Ovary (tissue), 3 donors: ENCODE data around the gene DDI2.

Source experiments
- POLR2A ChIP-seq: fragments of 450-650 bp; IDR thresholded peaks from one replicate; pipeline ENCODE4 v1.6.1; 2017; ENCODE audit warnings: antibody characterized with exemption, mild to moderate bottlenecking, moderate library complexity
- TF ChIP-seq, protein P1 (sequence below), 3 donors: fragments of 450-650 bp in 2 of 3; fragments of 200-600 bp in 1 of 3; IDR thresholded peaks; one replicate each; pipeline versions ENCODE4 v1.5.1 to v1.8.0; 2016 to 2022; ENCODE audit warnings: antibody characterized with exemption in 3 of 3, mild to moderate bottlenecking in 1 of 3
- donor health status: DM: no; HTN: no; CAD: no.

DNA sequence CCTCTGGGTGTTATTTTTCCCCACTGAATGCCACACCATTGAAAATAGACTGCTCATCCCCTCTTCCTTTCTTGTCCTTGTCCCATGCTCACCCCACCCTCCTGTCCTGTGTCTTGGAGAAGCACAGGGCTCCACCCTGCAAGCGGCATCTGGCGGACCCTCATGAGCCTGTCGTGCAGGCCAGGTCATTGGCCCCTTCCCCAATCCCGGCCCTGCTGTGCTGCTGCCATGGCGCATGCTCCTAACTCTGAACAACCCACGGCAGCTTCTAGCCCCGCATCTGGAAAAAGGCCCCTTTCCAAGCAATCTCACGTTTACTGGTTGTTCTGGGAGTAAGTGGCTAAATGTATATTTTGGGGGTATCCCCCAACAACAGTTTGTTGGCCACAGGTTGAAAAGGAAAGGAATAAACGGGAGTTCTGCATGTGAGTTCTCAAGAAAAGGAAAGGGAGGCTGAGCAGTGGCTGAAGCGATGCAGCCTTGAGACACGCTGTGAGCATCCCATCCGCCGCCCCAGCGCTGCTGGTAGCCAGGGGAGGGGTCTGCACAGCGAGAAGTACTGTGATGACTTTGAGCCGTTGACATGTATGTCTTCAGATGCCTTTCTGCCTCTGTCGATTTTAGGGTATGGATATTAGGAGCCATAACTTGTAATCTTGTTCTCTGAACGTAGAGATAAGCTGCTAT lies 48.7 kb upstream of the DDI2 start:
- TF ChIP-seq, protein P1, sequence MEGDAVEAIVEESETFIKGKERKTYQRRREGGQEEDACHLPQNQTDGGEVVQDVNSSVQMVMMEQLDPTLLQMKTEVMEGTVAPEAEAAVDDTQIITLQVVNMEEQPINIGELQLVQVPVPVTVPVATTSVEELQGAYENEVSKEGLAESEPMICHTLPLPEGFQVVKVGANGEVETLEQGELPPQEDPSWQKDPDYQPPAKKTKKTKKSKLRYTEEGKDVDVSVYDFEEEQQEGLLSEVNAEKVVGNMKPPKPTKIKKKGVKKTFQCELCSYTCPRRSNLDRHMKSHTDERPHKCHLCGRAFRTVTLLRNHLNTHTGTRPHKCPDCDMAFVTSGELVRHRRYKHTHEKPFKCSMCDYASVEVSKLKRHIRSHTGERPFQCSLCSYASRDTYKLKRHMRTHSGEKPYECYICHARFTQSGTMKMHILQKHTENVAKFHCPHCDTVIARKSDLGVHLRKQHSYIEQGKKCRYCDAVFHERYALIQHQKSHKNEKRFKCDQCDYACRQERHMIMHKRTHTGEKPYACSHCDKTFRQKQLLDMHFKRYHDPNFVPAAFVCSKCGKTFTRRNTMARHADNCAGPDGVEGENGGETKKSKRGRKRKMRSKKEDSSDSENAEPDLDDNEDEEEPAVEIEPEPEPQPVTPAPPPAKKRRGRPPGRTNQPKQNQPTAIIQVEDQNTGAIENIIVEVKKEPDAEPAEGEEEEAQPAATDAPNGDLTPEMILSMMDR (IDR thresholded peaks at IDR 0.05) = no peak
- no peak for TF ChIP-seq POLR2A
